ENCODE results near the gene MAP1LC3B. TPM values are rescaled to one million over a fixed set of nuclear protein-coding genes. Genes with fewer than 3 reads are reported as not detected.

Gene MAP1LC3B
- total RNA-seq, 1 donor from 2014 or later: 39.1 TPM

DNA sequence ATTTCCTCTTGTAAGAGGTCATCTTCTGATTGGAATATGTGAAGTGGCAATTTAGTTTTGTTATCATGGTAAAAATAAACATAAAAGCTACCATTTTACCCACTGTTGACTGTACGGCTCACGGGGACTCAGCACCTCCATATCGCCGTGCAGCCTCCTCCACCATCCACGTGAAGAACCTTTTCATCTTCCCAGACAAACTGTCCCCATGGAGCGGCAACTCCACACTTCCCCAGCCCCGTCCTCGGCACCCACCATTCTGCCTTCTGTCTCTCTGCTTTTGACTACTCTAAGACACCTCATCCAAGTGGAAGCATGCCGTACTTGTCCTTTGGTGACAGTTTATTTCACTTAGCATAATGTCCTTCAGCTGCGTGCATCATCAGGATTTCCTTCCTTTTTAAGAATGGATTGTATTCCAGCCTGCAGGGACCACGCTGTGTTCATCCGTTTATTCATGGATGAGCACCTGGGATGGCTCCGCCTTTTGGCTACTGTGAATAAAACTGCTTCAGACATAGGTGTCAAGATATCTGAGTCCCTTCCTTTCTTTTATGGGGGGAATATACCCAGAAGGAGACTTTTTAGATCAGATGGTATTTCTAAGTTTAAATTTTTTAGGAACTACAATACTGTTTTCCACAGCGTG, 22.9 kb upstream of the MAP1LC3B start:
- Histone ChIP-seq H3K4me3 (no peak overlapping the region), H3K36me3 (no peaks in the 10 kb centered on the region), H3K9ac (no peak overlapping the region), H3K27ac (no peak overlapping the region), H3F3A (ENCODE audit: low read depth) (no peaks in the 10 kb centered on the region), H4K20me1 (ENCODE audit: low read depth) (peaks cover 58% of the 10 kb centered on the region), H3K9me3 (ENCODE audit: low read depth) (no peaks in the 10 kb centered on the region), H3K4me1 (peaks cover 20% of the 10 kb centered on the region), H3K4me2 (peak overlapping the region; percentile 48), H3K79me2 (ENCODE audit: low read depth) (peaks cover 47% of the 10 kb centered on the region), H2AFZ (replicated peaks) (no peak overlapping the region), H3K27me3 (no peaks in the 10 kb centered on the region)
- no peak overlapping the region for H3K4me3 Mint-ChIP-seq
- H3K4me1 Mint-ChIP-seq: peaks cover 30% of the 10 kb centered on the region
- H3K9me3 Mint-ChIP-seq: no peaks in the 10 kb centered on the region
- peaks cover 4% of the 10 kb centered on the region for H3K27me3 Mint-ChIP-seq (ENCODE audit: insufficient read depth, low read depth)
- DNase-seq (ENCODE audit: low spot score): peak; percentile 56
- TF ChIP-seq EZH2phosphoT487 (IDR thresholded peaks at IDR 0.05) (no peak), EZH2 (IDR thresholded peaks at IDR 0.05) (no peak)
- TF ChIP-seq, protein P1, sequence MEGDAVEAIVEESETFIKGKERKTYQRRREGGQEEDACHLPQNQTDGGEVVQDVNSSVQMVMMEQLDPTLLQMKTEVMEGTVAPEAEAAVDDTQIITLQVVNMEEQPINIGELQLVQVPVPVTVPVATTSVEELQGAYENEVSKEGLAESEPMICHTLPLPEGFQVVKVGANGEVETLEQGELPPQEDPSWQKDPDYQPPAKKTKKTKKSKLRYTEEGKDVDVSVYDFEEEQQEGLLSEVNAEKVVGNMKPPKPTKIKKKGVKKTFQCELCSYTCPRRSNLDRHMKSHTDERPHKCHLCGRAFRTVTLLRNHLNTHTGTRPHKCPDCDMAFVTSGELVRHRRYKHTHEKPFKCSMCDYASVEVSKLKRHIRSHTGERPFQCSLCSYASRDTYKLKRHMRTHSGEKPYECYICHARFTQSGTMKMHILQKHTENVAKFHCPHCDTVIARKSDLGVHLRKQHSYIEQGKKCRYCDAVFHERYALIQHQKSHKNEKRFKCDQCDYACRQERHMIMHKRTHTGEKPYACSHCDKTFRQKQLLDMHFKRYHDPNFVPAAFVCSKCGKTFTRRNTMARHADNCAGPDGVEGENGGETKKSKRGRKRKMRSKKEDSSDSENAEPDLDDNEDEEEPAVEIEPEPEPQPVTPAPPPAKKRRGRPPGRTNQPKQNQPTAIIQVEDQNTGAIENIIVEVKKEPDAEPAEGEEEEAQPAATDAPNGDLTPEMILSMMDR (IDR thresholded peaks at IDR 0.05): no peak
- H3K36me3 Mint-ChIP-seq: no peaks in the 10 kb centered on the region
- no peak overlapping the region for H3K27ac Mint-ChIP-seq

DNA sequence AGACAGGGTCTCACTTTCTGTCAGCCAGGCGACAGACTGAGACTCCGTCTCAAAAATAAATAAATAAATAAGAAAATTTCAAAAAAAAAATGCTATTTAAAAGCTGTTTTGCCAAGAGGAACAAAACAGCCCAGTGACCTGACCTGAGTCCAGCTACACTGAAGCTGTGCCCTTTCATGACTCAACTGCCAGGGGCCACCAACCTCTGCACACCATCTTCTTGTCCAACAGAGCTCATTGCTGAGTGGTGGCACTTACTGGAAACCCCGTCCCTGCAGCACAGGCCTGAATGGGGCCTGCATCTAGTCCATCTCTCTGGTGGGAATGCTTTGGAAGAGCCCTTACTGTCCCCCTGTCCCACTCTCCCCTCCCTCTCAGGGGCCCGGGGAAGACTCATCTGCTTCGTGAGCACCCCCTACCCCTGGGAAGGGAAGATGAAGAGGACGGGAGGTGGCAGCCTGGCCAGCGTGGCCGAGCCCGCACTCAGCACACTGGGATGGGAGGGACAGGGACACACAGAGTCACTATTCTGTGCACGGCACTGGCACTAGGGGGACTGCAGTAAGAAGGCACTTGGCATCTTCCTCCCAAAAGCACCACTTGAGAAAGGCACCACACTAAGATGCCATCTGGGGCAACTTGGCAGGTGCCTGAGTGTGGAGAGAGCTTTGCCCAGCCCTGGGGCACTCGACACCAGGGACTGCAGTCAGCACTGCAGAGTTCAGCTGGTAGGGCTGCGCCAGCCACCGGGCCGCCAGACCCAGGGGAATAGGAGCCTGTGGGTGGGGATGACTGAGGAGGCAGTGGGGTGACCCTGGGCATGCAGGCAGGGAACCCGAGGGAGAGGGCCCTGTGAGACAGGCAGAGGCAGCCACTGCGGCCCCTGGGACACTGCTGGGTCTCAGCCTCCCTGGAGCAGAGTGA, 22.1 kb upstream of the MAP1LC3B start:
- no peak overlapping the region for H3K9ac ChIP-seq
- peak; percentile 2 for DNase-seq (ENCODE audit: low spot score)
- TF ChIP-seq, protein P1 (IDR thresholded peaks at IDR 0.05): no peak
- no peak for TF ChIP-seq EZH2 (IDR thresholded peaks at IDR 0.05)
- no peak for TF ChIP-seq EZH2phosphoT487 (IDR thresholded peaks at IDR 0.05)
- H3F3A ChIP-seq (ENCODE audit: low read depth): no peaks in the 10 kb centered on the region
- no peaks in the 10 kb centered on the region for H3K9me3 ChIP-seq (ENCODE audit: low read depth)
- H3K27me3 ChIP-seq: no peaks in the 10 kb centered on the region
- peaks cover 55% of the 10 kb centered on the region for H4K20me1 ChIP-seq (ENCODE audit: low read depth)
- H3K4me2 ChIP-seq: peak overlapping the region; percentile 48
- no peak overlapping the region for H3K27ac ChIP-seq
- H3K27me3 Mint-ChIP-seq (ENCODE audit: insufficient read depth, low read depth): peaks cover 2% of the 10 kb centered on the region
- peaks cover 48% of the 10 kb centered on the region for H3K79me2 ChIP-seq (ENCODE audit: low read depth)
- H3K9me3 Mint-ChIP-seq: no peaks in the 10 kb centered on the region
- peaks cover 27% of the 10 kb centered on the region for H3K4me1 Mint-ChIP-seq
- no peak overlapping the region for H3K4me3 ChIP-seq
- no peaks in the 10 kb centered on the region for H3K36me3 ChIP-seq
- H3K36me3 Mint-ChIP-seq: no peaks in the 10 kb centered on the region
- no peak overlapping the region for H2AFZ ChIP-seq (replicated peaks)
- H3K27ac Mint-ChIP-seq: no peak overlapping the region
- H3K4me1 ChIP-seq: peaks cover 20% of the 10 kb centered on the region
- no peak overlapping the region for H3K4me3 Mint-ChIP-seq

GRCh38 chr16:87371261-87371866, 20.8 kb upstream of the MAP1LC3B start:
- H3K27ac Mint-ChIP-seq: peak overlapping the region; percentile 96
- H3K9me3 Mint-ChIP-seq: no peaks in the 10 kb centered on the region
- Histone ChIP-seq H3K4me2 (no peak overlapping the region), H2AFZ (replicated peaks) (no peak overlapping the region), H3K4me3 (no peak overlapping the region), H3F3A (ENCODE audit: low read depth) (no peaks in the 10 kb centered on the region), H3K27ac (no peak overlapping the region), H3K36me3 (no peaks in the 10 kb centered on the region), H3K4me1 (peaks cover 20% of the 10 kb centered on the region), H4K20me1 (ENCODE audit: low read depth) (peaks cover 54% of the 10 kb centered on the region), H3K9me3 (ENCODE audit: low read depth) (no peaks in the 10 kb centered on the region), H3K27me3 (no peaks in the 10 kb centered on the region), H3K9ac (no peak overlapping the region), H3K79me2 (ENCODE audit: low read depth) (peaks cover 60% of the 10 kb centered on the region)
- TF ChIP-seq, protein P1 (IDR thresholded peaks at IDR 0.05): no peak
- TF ChIP-seq EZH2phosphoT487 (IDR thresholded peaks at IDR 0.05) (no peak), EZH2 (IDR thresholded peaks at IDR 0.05) (no peak)
- H3K36me3 Mint-ChIP-seq: no peaks in the 10 kb centered on the region
- peak; percentile 35 for DNase-seq (ENCODE audit: low spot score)
- peaks cover 2% of the 10 kb centered on the region for H3K27me3 Mint-ChIP-seq (ENCODE audit: insufficient read depth, low read depth)
- peak overlapping the region; percentile 52 for H3K4me3 Mint-ChIP-seq
- H3K4me1 Mint-ChIP-seq: peaks cover 31% of the 10 kb centered on the region
